ENCODE data around the gene E4F1. TPM values are rescaled to one million over a fixed set of nuclear protein-coding genes. Genes with fewer than 3 reads are reported as not detected.

The E4F1 gene
- total and polyA plus RNA-seq, 8 donors: 8.7 to 48.4 (median 9.9) TPM

DNA sequence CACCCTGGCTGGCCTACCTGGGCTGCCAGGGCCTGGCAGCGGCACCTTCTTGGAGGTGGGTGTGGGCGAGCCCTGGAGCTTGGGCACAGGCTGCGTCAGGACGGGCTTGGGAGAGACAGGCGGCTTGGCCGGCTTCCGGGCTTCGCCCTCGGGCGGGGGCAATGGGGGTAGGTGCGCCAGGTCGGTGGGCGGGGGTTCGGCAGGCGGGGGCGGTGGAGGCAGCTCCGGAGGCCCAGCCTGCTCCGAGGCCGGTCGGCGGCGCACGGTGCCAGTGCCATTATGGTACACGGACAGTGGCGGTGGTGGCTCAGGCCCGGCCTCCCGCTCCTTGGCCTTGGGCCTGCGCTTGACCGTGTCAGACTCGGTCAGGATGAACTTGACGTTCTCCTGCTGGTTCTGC lies 43.8 kb upstream of the E4F1 start:
- H3K4me1 ChIP-seq: no peaks in the 10 kb centered on the region
- ATAC-seq: no peak
- no peak overlapping the region for H3K27ac ChIP-seq
- TF ChIP-seq CTCF (IDR thresholded peaks at IDR 0.05): no peak
- peaks cover 0 to 16% (median 11%) of the 10 kb centered on the region in 3 donors for H3K36me3 ChIP-seq
- intact Hi-C loops (cut with DNase I): no loop called here
- H3K9me3 ChIP-seq: no peaks in the 10 kb centered on the region
- no peak for DNase-seq
- no peaks in the 10 kb centered on the region for H3K27me3 ChIP-seq
- no peak for FAIRE-seq
- H3K4me3 ChIP-seq: no peak overlapping the region
- WGBS, 2 donors: 95 to 96% methylated on average over 15 to 31 of the region's 31 CpGs

GRCh38 chr16:2180461-2180860 lies 42.9 kb upstream of the E4F1 start:
- ATAC-seq (no peak), DNase-seq (no peak), FAIRE-seq (no peak)
- no peaks in the 10 kb centered on the region for H3K27me3 ChIP-seq
- H3K27ac ChIP-seq: no peak overlapping the region
- H3K4me3 ChIP-seq: no peak overlapping the region
- TF ChIP-seq CTCF (IDR thresholded peaks at IDR 0.05): no peak
- H3K4me1 ChIP-seq: no peaks in the 10 kb centered on the region
- intact Hi-C loops (cut with DNase I): no loop called here
- H3K36me3 ChIP-seq: peaks cover 0 to 7% (median 4%) of the 10 kb centered on the region in 3 donors
- WGBS, 2 donors: 96 to 97% methylated on average over 43 of the region's 43 CpGs
- H3K9me3 ChIP-seq: no peaks in the 10 kb centered on the region

DNA sequence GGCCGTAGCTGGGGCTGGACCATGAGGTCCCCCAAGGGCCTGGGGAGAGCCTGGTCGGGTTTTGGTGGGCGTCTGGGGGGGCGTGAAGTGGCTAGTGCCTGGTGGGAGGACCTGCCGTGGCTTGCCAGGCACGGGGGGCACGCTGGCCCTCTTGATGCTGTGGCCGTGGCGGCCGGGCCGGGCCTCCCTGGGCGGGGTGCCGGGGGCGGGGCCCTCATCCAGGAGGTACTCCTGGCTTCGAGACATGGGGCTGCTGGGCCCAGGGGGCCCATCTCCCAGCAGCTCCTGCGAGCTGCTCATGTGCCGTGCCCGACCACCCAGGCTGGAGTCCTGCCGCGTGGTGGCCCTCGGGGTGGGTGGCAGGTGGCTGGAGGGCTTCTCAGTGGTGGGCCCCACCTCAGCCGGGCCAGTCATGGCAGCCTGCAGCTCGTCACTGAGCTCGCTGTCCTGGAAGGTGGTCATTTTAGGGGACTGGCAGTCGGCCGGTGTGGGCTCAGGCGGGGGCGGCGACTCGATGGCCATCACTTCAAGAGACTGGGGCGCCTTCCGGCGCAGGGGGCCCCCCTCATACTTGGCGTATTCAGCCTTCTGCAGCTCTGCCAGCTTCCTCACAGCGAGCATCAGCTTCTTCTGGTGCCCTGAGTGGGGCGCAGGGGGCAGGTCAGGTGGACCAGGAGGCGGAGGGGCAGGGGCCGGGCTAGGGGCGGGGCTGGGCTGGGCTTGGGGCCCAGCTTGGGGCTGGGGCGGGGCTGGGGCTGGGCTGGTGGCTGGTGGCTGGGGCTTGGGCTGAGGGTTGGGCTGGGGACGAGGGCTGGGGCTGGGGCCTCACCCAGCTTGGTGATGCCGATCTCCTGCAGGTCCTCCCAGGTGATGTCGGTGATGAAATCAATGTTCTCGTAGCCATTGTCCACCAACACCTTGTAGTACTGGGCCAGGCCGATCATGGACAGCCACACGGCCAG lies 42.1 kb upstream of the E4F1 start:
- 92% methylated on average over 41 to 46 of the region's 46 CpGs for WGBS, 2 donors
- Histone ChIP-seq H3K4me1 (no peaks in the 10 kb centered on the region), H3K36me3 (peaks cover 0 to 3% (median under 1%) of the 10 kb centered on the region in 3 donors), H3K4me3 (no peak overlapping the region), H3K27ac (no peak overlapping the region), H3K9me3 (no peaks in the 10 kb centered on the region), H3K27me3 (no peaks in the 10 kb centered on the region)
- FAIRE-seq (no peak), ATAC-seq (no peak), DNase-seq (no peak)
- intact Hi-C loops (cut with DNase I): no loop called here
- TF ChIP-seq CTCF (IDR thresholded peaks at IDR 0.05): no peak

DNA sequence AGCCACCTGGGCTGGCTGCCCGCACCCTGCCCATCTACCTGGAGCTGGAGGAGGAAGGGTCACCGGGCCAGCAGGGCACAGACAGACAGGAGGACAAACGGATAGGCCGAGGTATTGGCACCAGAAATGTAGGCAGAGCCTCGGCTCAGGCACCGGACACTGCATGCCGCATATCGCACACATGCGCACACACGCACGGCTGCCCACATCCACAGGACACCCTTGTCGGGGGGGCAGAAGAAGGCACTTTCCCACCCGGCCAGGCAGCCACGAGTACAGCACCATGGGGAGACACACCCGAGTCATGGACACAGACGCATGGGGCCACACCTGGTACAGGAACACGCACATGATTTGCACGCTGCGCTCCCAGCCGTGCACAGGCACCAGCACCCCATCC lies 41.4 kb upstream of the E4F1 start:
- Histone ChIP-seq H3K36me3 (peaks cover 0 to 3% (median 0%) of the 10 kb centered on the region in 3 donors), H3K9me3 (no peaks in the 10 kb centered on the region), H3K27ac (no peak overlapping the region), H3K4me1 (no peaks in the 10 kb centered on the region), H3K4me3 (no peak overlapping the region), H3K27me3 (no peaks in the 10 kb centered on the region)
- no peak for FAIRE-seq
- DNase-seq: no peak
- TF ChIP-seq CTCF (IDR thresholded peaks at IDR 0.05): no peak
- intact Hi-C loops (cut with DNase I): no loop called here
- no peak for ATAC-seq
- WGBS, 2 donors: 93 to 95% methylated on average over 20 of the region's 20 CpGs

DNA sequence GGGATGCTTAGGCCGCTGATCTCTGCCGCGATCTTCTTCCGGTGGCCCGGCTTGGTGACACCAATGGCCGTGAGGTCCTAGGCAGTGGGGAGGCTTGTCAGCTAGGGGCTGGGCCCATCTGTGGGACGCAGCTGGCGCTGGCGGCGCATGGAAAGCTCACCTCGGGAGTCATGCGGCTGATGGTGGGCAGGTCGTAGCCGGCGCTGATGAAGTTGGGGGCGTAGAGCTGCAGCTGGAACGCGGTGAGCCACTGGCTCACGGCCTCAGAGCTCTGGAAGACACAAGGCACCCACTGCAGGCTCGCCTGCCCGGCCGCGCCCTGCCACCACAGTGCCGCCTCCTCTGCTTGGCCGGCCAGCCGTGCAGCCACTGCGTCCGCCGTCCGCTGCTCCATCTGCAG lies 39.7 kb upstream of the E4F1 start:
- H3K4me1 ChIP-seq: no peaks in the 10 kb centered on the region
- H3K36me3 ChIP-seq: no peaks in the 10 kb centered on the region
- no peak overlapping the region for H3K27ac ChIP-seq
- WGBS, 2 donors: 95% methylated on average over 30 of the region's 30 CpGs
- H3K27me3 ChIP-seq: no peaks in the 10 kb centered on the region
- no peak overlapping the region for H3K4me3 ChIP-seq
- no peak for ATAC-seq
- no peak for FAIRE-seq
- no peak for DNase-seq
- intact Hi-C loops (cut with DNase I): no loop called here
- no peak for TF ChIP-seq CTCF (IDR thresholded peaks at IDR 0.05)
- H3K9me3 ChIP-seq: no peaks in the 10 kb centered on the region

Measured in pancreas (tissue), 10 donors.